Neural progenitor cell (in vitro differentiated cells): ENCODE measurements around the gene IREB2.

ENCODE experiments used
- CTCF ChIP-seq: fragments of 200-600 bp; sonication (generic); IDR thresholded peaks from 2 replicates; pipeline ENCODE4 v1.5.1; 2017; ENCODE audit warnings: antibody characterized with exemption, mild to moderate bottlenecking
- EZH2 ChIP-seq: fragments of 200-600 bp; sonication (generic); IDR thresholded peaks from 2 replicates; pipeline ENCODE4 v1.6.1; 2017; ENCODE audit warnings: antibody characterized with exemption, mild to moderate bottlenecking, moderate library complexity
- EZH2phosphoT487 ChIP-seq: fragments of 200-600 bp; sonication (generic); IDR thresholded peaks from 2 replicates; pipeline ENCODE4 v1.6.1; 2017; ENCODE audit warnings: antibody characterized with exemption

- no peak for TF ChIP-seq CTCF
- TF ChIP-seq EZH2: no peak
- no peak for TF ChIP-seq EZH2phosphoT487
These were observed 98.1 kb downstream of the IREB2 start for GRCh38 chr15:78536134-78536533.
